ENCODE measurements around the gene HLA-DRA.

HLA-DRA gene

DNA sequence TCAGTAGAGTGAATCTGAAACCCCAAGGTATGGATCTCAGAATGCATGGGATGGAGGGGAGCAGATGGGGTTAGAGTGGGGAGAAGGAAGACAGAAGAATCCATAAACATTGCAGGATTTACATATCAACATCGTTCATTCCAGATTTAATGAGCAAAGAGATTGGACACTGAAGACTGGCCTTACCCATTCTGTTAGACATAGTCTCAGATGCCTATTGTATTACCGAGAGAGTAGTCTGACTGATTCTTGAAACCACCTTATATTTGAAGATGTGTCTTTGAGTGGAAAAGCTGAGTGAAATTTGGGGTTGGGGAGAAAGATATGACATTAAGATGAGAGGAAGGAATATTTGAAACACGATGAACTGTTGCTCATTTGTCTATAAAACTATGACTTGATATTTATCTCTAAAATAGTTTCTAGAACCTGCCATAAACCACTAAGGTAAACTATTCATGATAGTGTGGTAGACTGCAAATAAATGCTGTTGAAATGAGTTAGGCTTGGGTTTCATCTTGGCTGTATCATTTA is 5.7 kb downstream of the HLA-DRA start:
- ChIA-PET POLR2A (no interaction called here), CTCF (interaction anchor here (0.8 to 2.2 kb wide), 4 partner anchors 13 to 255 kb away, joined by 3 to 6 read pairs (median 4); no protein-coding TSS in a partner anchor)
- no peak overlapping the region for H3K4me3 ChIP-seq (ENCODE audit: low read depth, low read length)
- H3K4me1 ChIP-seq (ENCODE audit: control insufficient read depth, insufficient read depth, low read length): no peaks in the 10 kb centered on the region
- no peak overlapping the region for H3K27ac ChIP-seq (ENCODE audit: extremely low read depth, low read depth, low read length)
- no peak for TF ChIP-seq ZNF664 (tag by site-specific recombination; IDR thresholded peaks at IDR 0.05)
- TF ChIP-seq, protein P1, sequence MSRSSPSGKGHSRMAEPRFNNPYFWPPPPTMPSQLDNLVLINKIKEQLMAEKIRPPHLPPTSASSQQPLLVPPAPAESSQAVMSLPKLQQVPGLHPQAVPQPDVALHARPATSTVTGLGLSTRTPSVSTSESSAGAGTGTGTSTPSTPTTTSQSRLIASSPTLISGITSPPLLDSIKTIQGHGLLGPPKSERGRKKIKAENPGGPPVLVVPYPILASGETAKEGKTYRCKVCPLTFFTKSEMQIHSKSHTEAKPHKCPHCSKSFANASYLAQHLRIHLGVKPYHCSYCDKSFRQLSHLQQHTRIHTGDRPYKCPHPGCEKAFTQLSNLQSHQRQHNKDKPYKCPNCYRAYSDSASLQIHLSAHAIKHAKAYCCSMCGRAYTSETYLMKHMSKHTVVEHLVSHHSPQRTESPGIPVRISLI (tag by site-specific recombination; IDR thresholded peaks at IDR 0.05): no peak
- no peak for TF ChIP-seq ZNF561 (tag by site-specific recombination; IDR thresholded peaks at IDR 0.05; ENCODE audit: borderline replicate concordance)
- TF ChIP-seq ZNF785 (tag by site-specific recombination; IDR thresholded peaks at IDR 0.05): no peak
- TF ChIP-seq, protein P2, sequence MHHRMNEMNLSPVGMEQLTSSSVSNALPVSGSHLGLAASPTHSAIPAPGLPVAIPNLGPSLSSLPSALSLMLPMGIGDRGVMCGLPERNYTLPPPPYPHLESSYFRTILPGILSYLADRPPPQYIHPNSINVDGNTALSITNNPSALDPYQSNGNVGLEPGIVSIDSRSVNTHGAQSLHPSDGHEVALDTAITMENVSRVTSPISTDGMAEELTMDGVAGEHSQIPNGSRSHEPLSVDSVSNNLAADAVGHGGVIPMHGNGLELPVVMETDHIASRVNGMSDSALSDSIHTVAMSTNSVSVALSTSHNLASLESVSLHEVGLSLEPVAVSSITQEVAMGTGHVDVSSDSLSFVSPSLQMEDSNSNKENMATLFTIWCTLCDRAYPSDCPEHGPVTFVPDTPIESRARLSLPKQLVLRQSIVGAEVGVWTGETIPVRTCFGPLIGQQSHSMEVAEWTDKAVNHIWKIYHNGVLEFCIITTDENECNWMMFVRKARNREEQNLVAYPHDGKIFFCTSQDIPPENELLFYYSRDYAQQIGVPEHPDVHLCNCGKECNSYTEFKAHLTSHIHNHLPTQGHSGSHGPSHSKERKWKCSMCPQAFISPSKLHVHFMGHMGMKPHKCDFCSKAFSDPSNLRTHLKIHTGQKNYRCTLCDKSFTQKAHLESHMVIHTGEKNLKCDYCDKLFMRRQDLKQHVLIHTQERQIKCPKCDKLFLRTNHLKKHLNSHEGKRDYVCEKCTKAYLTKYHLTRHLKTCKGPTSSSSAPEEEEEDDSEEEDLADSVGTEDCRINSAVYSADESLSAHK (tag by site-specific recombination; IDR thresholded peaks at IDR 0.05): no peak
- no peak for TF ChIP-seq ZNF791 (tag by site-specific recombination; IDR thresholded peaks at IDR 0.05)
- no peak for TF ChIP-seq ZIC2 (tag by site-specific recombination; IDR thresholded peaks at IDR 0.05)
- no peak for TF ChIP-seq ZNF155 (tag by site-specific recombination; IDR thresholded peaks at IDR 0.05)
- TF ChIP-seq, protein P3, sequence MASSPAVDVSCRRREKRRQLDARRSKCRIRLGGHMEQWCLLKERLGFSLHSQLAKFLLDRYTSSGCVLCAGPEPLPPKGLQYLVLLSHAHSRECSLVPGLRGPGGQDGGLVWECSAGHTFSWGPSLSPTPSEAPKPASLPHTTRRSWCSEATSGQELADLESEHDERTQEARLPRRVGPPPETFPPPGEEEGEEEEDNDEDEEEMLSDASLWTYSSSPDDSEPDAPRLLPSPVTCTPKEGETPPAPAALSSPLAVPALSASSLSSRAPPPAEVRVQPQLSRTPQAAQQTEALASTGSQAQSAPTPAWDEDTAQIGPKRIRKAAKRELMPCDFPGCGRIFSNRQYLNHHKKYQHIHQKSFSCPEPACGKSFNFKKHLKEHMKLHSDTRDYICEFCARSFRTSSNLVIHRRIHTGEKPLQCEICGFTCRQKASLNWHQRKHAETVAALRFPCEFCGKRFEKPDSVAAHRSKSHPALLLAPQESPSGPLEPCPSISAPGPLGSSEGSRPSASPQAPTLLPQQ (tag by site-specific recombination; IDR thresholded peaks at IDR 0.05): no peak
- TF ChIP-seq, protein P4, sequence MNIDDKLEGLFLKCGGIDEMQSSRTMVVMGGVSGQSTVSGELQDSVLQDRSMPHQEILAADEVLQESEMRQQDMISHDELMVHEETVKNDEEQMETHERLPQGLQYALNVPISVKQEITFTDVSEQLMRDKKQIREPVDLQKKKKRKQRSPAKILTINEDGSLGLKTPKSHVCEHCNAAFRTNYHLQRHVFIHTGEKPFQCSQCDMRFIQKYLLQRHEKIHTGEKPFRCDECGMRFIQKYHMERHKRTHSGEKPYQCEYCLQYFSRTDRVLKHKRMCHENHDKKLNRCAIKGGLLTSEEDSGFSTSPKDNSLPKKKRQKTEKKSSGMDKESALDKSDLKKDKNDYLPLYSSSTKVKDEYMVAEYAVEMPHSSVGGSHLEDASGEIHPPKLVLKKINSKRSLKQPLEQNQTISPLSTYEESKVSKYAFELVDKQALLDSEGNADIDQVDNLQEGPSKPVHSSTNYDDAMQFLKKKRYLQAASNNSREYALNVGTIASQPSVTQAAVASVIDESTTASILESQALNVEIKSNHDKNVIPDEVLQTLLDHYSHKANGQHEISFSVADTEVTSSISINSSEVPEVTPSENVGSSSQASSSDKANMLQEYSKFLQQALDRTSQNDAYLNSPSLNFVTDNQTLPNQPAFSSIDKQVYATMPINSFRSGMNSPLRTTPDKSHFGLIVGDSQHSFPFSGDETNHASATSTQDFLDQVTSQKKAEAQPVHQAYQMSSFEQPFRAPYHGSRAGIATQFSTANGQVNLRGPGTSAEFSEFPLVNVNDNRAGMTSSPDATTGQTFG (tag by site-specific recombination; IDR thresholded peaks at IDR 0.05; ENCODE audit: borderline replicate concordance): no peak
- TF ChIP-seq, protein P5, sequence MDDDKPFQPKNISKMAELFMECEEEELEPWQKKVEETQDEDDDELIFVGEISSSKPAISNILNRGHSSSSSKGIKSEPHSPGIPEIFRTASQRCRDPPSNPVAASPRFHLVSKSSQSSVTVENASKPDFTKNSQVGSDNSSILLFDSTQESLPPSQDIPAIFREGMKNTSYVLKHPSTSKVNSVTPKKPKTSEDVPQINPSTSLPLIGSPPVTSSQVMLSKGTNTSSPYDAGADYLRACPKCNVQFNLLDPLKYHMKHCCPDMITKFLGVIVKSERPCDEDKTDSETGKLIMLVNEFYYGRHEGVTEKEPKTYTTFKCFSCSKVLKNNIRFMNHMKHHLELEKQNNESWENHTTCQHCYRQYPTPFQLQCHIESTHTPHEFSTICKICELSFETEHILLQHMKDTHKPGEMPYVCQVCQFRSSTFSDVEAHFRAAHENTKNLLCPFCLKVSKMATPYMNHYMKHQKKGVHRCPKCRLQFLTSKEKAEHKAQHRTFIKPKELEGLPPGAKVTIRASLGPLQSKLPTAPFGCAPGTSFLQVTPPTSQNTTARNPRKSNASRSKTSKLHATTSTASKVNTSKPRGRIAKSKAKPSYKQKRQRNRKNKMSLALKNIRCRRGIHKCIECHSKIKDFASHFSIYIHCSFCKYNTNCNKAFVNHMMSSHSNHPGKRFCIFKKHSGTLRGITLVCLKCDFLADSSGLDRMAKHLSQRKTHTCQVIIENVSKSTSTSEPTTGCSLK (tag by site-specific recombination; IDR thresholded peaks at IDR 0.05): no peak
- no peak for TF ChIP-seq ZNF146 (tag by site-specific recombination; IDR thresholded peaks at IDR 0.05)
- no peak for TF ChIP-seq ZXDB (tag by site-specific recombination; IDR thresholded peaks at IDR 0.05)
- TF ChIP-seq ZNF23 (tag by site-specific recombination; IDR thresholded peaks at IDR 0.05; ENCODE audit: borderline replicate concordance): no peak
- TF ChIP-seq, protein P6, sequence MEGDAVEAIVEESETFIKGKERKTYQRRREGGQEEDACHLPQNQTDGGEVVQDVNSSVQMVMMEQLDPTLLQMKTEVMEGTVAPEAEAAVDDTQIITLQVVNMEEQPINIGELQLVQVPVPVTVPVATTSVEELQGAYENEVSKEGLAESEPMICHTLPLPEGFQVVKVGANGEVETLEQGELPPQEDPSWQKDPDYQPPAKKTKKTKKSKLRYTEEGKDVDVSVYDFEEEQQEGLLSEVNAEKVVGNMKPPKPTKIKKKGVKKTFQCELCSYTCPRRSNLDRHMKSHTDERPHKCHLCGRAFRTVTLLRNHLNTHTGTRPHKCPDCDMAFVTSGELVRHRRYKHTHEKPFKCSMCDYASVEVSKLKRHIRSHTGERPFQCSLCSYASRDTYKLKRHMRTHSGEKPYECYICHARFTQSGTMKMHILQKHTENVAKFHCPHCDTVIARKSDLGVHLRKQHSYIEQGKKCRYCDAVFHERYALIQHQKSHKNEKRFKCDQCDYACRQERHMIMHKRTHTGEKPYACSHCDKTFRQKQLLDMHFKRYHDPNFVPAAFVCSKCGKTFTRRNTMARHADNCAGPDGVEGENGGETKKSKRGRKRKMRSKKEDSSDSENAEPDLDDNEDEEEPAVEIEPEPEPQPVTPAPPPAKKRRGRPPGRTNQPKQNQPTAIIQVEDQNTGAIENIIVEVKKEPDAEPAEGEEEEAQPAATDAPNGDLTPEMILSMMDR (tag by site-specific recombination; IDR thresholded peaks at IDR 0.05): no peak
- no peak for TF ChIP-seq ZNF660 (tag by site-specific recombination; IDR thresholded peaks at IDR 0.05)
- no peak for TF ChIP-seq ZNF423 (tag by site-specific recombination; IDR thresholded peaks at IDR 0.05)
- no peak for TF ChIP-seq ZFP3 (tag by site-specific recombination; IDR thresholded peaks at IDR 0.05; ENCODE audit: low read depth)
- TF ChIP-seq ZNF707 (tag by site-specific recombination; IDR thresholded peaks at IDR 0.05): no peak
- no peak for TF ChIP-seq KLF7 (tag by site-specific recombination; IDR thresholded peaks at IDR 0.05; ENCODE audit: borderline replicate concordance)
- no peaks in the 10 kb centered on the region for H3K36me3 ChIP-seq (ENCODE audit: control insufficient read depth in 2 of 2, insufficient read depth in 1 of 2, low read length in 2 of 2)
- no peaks in the 10 kb centered on the region for H3K9me3 ChIP-seq (ENCODE audit: control insufficient read depth, insufficient read depth, low read depth, low read length)
